Ishikawa (cell line): ENCODE results near the gene C16orf86.

Source experiments
- CEBPB ChIP-seq: IDR thresholded peaks from 2 replicates; pipeline ENCODE4 v1.6.1; 2012
- CREB1 ChIP-seq: IDR thresholded peaks from 2 replicates; pipeline ENCODE4 v1.6.1; 2012; ENCODE audit warnings: low read depth
- EP300 ChIP-seq: IDR thresholded peaks from 2 replicates; pipeline ENCODE4 v1.6.1; 2012; ENCODE audit warnings: borderline replicate concordance
- FOXM1 ChIP-seq: IDR thresholded peaks from 2 replicates; pipeline ENCODE4 v1.6.1; 2012; ENCODE audit warnings: low read depth, borderline replicate concordance
- NFIC ChIP-seq: IDR thresholded peaks from 2 replicates; pipeline ENCODE4 v1.6.1; 2012
- RAD21 ChIP-seq: IDR thresholded peaks from 2 replicates; pipeline ENCODE4 v1.6.1; 2012; ENCODE audit warnings: low read depth
- TAF1 ChIP-seq: IDR thresholded peaks from 2 replicates; pipeline ENCODE4 v1.6.1; 2012; ENCODE audit warnings: low read depth, mild to moderate bottlenecking
- TCF12 ChIP-seq: IDR thresholded peaks from 2 replicates; pipeline ENCODE4 v1.6.1; 2012; ENCODE audit warnings: low read depth
- TEAD4 ChIP-seq: IDR thresholded peaks from 2 replicates; pipeline ENCODE4 v1.6.1; 2012
- YY1 ChIP-seq: IDR thresholded peaks from 2 replicates; pipeline ENCODE4 v1.6.1; 2012; ENCODE audit warnings: low read depth
- TF ChIP-seq, protein P1 (sequence below): IDR thresholded peaks from 2 replicates; pipeline ENCODE4 v1.6.1; 2012
- TF ChIP-seq, protein P2 (sequence below): IDR thresholded peaks from 2 replicates; pipeline ENCODE4 v1.6.1; 2012; ENCODE audit warnings: low read depth, mild to moderate bottlenecking

DNA sequence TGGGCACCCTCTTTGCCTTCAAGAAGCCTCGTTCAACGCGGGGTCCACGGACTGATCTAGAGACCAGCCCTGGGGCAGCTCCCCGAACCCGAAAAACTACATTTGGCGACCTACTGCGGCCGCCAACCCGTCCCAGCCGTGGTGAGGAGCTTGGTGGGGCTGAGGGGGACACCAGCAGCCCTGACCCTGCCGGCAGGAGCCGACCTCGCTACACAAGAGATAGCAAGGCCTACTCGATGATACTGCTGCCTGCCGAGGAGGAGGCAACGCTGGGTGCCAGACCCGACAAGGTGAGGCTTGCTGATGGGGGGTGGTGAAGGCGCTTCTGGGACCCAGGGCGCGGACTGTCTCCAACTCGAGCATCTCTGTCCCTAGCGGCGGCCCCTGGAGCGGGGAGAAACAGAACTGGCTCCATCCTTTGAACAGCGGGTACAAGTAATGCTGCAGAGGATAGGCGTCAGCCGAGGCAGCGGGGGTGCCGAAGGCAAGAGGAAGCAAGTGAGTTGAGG lies 12.2 kb upstream of the C16orf86 start:
- TF ChIP-seq CREB1 (no peak), EP300 (no peak), YY1 (no peak), TAF1 (no peak), CEBPB (no peak), TEAD4 (no peak), NFIC (no peak), RAD21 (no peak), TCF12 (no peak), FOXM1 (no peak)
- TF ChIP-seq, protein P1, sequence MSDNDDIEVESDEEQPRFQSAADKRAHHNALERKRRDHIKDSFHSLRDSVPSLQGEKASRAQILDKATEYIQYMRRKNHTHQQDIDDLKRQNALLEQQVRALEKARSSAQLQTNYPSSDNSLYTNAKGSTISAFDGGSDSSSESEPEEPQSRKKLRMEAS, result no peak
- TF ChIP-seq, protein P2, sequence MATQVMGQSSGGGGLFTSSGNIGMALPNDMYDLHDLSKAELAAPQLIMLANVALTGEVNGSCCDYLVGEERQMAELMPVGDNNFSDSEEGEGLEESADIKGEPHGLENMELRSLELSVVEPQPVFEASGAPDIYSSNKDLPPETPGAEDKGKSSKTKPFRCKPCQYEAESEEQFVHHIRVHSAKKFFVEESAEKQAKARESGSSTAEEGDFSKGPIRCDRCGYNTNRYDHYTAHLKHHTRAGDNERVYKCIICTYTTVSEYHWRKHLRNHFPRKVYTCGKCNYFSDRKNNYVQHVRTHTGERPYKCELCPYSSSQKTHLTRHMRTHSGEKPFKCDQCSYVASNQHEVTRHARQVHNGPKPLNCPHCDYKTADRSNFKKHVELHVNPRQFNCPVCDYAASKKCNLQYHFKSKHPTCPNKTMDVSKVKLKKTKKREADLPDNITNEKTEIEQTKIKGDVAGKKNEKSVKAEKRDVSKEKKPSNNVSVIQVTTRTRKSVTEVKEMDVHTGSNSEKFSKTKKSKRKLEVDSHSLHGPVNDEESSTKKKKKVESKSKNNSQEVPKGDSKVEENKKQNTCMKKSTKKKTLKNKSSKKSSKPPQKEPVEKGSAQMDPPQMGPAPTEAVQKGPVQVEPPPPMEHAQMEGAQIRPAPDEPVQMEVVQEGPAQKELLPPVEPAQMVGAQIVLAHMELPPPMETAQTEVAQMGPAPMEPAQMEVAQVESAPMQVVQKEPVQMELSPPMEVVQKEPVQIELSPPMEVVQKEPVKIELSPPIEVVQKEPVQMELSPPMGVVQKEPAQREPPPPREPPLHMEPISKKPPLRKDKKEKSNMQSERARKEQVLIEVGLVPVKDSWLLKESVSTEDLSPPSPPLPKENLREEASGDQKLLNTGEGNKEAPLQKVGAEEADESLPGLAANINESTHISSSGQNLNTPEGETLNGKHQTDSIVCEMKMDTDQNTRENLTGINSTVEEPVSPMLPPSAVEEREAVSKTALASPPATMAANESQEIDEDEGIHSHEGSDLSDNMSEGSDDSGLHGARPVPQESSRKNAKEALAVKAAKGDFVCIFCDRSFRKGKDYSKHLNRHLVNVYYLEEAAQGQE, result no peak
